GM19397 (cell line): ENCODE data around the gene FBXO34.
"Not testable (repeated sequence)": the region's sequence is repeated elsewhere in the genome, so short reads cannot be mapped to it uniquely, and the experiment has no call there.

ENCODE experiments used
- ATAC-seq: cut with Tn5 transposase; IDR thresholded peaks from one replicate; pipeline ENCODE4 v1.9.1; 2021; ENCODE audit warnings: mild to moderate bottlenecking, moderate library complexity; ENCODE audit not compliant: unreplicated experiment

FBXO34 gene

GRCh38 chr14:55374771-55375170, 103.5 kb downstream of the FBXO34 start:
- ATAC-seq: no peak

GRCh38 chr14:55377236-55377635, 106.0 kb downstream of the FBXO34 start:
- no peak for ATAC-seq

GRCh38 chr14:55381040-55381439, 109.8 kb downstream of the FBXO34 start:
- no peak for ATAC-seq

- ATAC-seq: no peak
Observed at GRCh38 chr14:55381561-55381960, 110.3 kb downstream of the FBXO34 start.

- ATAC-seq: no peak
Observed at GRCh38 chr14:55382483-55382882, 111.3 kb downstream of the FBXO34 start.

- ATAC-seq: not testable (repeated sequence)
Observed at GRCh38 chr14:55383056-55383466, 111.8 kb downstream of the FBXO34 start.

- ATAC-seq: no peak
Observed at GRCh38 chr14:55383541-55384140, 112.4 kb downstream of the FBXO34 start.

- ATAC-seq: no peak
Observed at GRCh38 chr14:55384536-55384935, 113.3 kb downstream of the FBXO34 start.

GRCh38 chr14:55386037-55386808, 115.0 kb downstream of the FBXO34 start:
- no peak for ATAC-seq

GRCh38 chr14:55387121-55387520, 115.9 kb downstream of the FBXO34 start:
- ATAC-seq: no peak

- ATAC-seq: no peak
Observed at GRCh38 chr14:55388160-55388559, 116.9 kb downstream of the FBXO34 start.

- no peak for ATAC-seq
Observed at GRCh38 chr14:55389330-55389729, 118.1 kb downstream of the FBXO34 start.

GRCh38 chr14:55398679-55399078, 127.5 kb downstream of the FBXO34 start:
- no peak for ATAC-seq

- ATAC-seq: no peak
Observed at GRCh38 chr14:55399183-55399582, 128.0 kb downstream of the FBXO34 start.

- ATAC-seq: no peak
Observed at GRCh38 chr14:55399852-55400251, 128.6 kb downstream of the FBXO34 start.

- ATAC-seq: no peak
Observed at GRCh38 chr14:55401751-55402150, 130.5 kb downstream of the FBXO34 start.
